ENCODE results near the gene BACH2.

BACH2 gene

DNA sequence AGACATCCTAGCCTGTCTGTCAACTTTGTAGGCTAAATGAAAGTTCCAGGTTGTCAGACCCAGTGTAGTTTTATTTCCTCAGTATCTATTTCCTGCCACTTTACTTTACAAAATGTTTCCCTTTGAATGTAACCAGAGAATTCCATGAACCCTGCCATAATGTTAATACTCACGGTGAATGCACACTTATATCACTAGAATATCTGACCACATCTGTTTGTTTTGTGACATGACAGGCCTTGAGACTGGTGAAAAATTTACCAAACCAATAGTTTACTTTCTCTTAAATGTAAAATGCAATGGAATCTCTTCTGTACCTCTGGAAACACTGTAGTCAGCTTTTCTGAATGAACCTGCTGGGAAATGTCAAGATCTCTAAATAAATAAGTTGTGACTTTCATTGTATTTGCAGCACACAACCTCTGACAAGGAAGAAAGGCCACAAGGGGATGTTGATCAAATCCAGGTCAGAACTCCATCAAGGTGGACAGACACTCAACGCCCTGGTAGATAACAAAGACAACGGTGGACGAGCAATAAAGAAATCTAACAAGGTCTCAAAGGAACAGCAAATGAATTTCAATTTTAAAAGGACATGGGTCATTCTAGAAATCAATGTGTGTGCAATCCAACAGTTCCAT lies 59.2 kb downstream of the BACH2 start:
- no peak for DNase-seq

DNA sequence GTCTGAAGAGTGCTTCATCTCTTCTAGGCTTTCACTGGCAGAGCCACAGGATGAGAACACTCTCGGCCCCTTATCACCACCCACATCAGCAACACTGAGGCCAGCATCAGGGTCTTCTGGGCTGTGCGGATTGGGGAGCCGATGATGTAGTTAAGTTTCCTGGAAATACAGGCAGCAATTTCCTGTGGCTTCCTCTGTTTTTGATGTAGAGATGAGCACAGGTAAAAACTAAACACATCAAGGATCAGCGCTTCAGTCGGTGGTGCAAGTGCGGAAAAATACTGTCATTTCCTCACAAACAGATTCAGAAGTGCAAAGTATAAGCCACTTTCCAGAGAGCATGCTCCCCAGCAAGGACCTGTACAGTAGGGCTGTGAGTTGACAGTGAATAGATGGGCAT lies 62.6 kb downstream of the BACH2 start:
- no peak for DNase-seq

DNA sequence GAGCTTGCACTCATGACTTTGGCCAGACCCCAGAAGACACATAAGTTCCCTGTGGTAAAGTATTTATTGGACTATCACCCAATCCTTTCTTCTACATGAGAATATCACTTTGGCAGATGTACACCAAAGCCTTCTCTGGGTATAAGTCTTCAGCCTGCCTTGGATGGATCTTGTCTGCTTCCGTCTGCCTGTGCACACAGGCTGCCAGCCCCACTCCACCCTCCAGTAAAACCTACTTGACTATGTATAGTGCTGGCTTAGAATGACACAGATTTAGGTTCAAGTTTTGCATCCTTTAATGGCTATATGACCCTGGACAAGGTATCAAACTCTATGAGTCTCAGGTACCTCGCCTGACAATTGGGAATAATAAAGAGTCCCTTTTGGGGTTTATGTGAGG lies 63.4 kb downstream of the BACH2 start:
- DNase-seq: no peak

DNA sequence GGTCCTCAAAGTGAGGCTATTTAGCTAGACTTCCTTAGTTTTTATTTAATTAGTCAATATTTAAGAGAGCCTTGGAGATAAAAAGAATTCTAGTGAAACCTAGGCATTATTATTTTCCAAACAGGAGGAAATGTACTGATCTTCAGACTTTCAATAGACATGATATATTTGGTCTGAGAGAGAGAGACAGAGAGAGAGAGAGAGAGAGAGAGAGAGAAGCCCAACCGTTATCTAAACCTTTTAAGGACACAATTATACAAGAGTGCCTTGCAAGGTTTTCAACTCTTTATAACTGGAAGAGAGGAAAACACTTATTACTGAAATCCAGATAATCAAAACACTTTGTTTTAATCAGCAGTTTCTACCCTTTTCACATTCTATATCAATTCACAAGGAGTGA lies 64.8 kb downstream of the BACH2 start:
- no peak for DNase-seq

DNA sequence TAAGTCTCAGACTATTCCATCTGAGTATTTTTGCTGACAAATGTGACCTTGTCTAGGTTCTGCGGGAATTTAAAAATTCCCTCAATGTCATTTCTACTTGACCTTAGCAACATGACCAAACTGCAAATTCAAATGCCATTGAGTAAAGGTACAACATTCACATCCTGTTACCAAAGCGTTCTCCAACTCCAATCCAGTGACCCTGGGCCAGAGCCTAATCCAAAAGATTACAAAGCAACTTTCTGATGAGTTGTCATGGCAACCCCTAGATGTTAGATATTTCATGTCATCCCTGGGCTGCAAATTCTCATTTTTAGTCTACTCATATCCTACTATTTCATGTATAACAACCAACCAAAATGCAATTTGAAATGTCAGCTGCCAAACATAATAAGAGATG lies 65.3 kb downstream of the BACH2 start:
- DNase-seq: no peak

DNA sequence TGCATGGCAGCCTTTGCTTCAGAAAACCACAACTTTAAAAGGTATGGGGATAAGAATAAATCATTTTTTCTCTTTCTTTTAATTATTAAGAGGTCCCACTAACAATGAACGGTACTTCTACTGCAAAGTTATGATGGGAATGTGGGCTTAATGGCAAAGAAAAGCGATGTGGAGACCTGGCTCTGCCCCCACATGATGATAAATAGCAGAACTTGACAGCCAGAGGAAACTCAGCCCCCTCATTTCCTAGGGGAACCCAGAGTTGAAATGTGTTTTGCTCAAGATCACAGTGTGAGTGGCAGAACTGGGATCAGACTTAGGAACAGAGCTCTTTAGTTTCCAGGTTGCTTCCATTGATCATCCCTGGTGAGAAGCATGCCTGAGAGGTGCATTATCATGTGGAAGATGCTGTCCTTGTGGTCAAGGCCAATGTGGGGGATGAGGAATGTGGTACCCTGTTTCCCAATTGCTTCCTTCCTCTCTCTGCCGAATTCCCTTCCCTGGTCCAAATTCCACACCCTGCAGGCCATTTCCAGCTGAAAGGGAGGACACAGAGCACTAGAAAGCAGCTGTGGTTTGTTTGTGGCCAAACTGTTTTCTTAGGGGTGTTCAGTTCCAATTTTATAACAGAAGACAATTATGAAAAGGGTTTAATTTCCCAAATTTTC lies 66.0 kb downstream of the BACH2 start:
- no peak for DNase-seq

- no peak for DNase-seq
Observed at GRCh38 chr6:90229331-90230010, 67.2 kb downstream of the BACH2 start.

DNA sequence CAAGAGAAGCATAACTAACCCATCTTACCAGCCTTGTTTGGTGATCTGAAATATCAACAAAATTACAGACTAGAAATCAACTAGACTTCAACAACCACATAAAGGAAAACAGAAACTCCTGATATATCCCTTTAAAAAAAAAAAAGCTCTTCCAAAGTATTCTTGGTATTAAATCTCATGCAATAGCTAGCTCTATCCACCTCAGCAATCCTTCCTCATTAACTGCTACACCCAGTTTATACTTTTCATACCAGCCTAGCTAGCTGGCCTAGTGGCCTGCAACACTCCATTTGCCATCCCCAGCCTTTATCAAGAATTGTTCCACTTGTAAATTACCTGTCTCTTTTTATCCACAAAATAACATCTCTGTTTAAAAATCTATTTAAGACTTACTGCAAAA lies 69.0 kb downstream of the BACH2 start:
- DNase-seq: no peak

DNA sequence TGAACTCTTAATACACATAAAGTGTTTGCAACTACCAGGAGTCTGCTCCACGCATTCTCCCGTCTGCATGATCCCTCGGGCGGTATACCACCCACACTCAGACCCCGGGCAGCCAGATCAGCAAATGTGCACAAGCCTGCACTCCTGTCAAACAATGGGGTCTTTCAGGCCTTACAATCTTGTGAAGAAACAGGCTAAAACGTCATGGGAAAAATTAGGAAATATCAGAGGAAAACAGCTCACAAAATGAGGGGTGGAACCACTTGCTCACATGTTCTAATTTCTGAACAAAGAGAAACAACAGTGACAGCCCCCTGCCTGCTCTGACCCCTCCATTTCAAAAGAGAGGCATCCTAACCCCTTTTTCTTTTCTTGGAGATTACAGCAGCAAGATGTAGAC lies 69.4 kb downstream of the BACH2 start:
- DNase-seq: no peak

DNA sequence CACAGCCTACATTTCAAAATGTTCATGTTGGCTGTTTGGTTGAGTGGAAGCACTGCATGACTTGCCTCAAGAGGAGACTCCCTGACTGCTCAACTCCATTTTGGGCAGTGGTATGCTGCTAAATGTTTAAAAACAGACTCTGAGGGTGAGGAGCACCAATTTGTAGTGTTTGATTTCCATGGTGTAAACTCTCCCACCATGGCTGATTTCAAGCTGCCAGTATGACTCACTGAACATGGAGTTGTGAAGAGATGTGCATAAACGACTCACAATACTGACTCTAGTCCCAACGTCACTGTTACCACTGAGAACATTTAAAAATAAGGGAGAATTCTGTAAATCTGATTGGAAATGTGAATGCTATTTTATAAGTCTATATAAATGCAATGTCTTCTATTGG lies 70.4 kb downstream of the BACH2 start:
- no peak for DNase-seq

- peak; percentile 54 to 68 for DNase-seq
Observed at GRCh38 chr6:90224196-90224595, 72.4 kb downstream of the BACH2 start.

GRCh38 chr6:90222724-90223198 lies 73.9 kb downstream of the BACH2 start:
- no peak for DNase-seq

- DNase-seq: no peak
Observed at GRCh38 chr6:90222008-90222407, 74.6 kb downstream of the BACH2 start.

- DNase-seq: no peak
Observed at GRCh38 chr6:90221403-90221802, 75.2 kb downstream of the BACH2 start.

DNA sequence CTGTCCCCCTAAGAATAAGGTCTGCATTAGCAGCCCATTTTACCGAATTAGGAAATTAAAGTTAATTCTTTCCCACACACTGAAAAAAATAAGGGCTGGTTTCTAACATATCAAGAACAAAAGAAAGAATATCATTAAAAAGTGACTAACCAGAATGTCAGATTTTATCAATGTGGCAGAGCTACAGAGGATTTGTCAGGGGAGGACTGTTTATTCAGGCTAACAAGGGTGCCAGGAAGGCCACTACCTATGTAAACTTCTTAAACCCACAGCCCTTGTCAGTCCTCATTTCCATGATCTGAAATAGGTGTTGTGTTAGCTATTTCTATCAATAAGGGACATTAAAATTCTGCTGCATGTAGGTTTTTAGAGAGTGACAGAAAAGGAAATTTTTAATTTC lies 76.4 kb downstream of the BACH2 start:
- DNase-seq: peak; percentile 9 to 30

GRCh38 chr6:90219209-90219985 lies 77.2 kb downstream of the BACH2 start:
- DNase-seq: peak; percentile 40 to 64

GRCh38 chr6:90218959-90219208 lies 77.8 kb downstream of the BACH2 start:
- DNase-seq: no peak

GRCh38 chr6:90217506-90218127 lies 79.0 kb downstream of the BACH2 start:
- DNase-seq: no peak

- no peak for DNase-seq
Observed at GRCh38 chr6:90216072-90216977, 80.3 kb downstream of the BACH2 start.

DNA sequence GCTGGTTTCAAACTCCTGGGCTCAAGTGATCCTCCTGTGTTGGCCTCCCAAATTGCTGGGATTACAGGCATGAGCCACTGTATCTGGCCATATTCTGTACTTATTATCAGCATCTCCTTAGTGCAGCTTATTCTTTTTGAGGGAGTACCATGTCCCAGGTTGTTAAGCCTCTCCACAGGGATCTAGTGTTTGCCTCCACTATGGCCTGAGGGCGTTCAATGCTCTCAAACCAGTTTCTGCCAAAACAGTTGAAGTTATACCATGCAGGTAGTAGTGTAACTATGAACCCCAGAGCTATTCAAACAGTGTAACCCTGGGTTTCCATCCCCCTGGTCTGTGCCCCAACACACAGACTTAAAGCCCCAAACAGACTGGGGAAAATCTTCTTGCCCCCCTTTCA lies 81.7 kb downstream of the BACH2 start:
- no peak for DNase-seq

DNA sequence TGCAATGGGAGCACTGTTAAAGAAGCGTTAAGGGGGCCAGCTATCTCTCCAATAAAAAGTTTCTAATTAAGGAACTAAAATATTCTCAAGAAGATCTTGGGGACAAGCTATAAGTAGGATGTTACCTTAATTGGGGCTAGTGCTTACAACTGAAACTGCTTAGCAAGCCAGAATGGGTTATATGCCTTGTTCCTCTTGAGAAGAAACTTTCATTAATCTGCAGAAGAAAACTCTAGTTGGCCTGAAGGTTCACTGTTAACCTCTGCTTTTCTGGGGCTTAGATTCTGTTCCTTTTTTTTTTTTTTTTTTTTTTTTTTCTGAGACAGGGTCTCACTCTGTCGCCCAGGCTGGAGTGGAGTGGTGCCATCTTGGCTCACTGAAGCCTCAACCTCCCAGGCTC lies 82.2 kb downstream of the BACH2 start:
- DNase-seq: no peak

- DNase-seq: no peak
Observed at GRCh38 chr6:90212274-90212673, 84.4 kb downstream of the BACH2 start.

Measured in NCI-H526 (cell line).